HG02970 (cell line): ENCODE results near the gene AFAP1L1.
"Not testable (repeated sequence)": the region's sequence is repeated elsewhere in the genome, so short reads cannot be mapped to it uniquely, and the experiment has no call there.

Experiments
- ATAC-seq: cut with Tn5 transposase; IDR thresholded peaks from one replicate; pipeline ENCODE4 v1.9.1; 2021; ENCODE audit warnings: mild to moderate bottlenecking, moderate library complexity, moderate number of reproducible peaks; ENCODE audit not compliant: unreplicated experiment, low FRiP score

AFAP1L1 gene

DNA sequence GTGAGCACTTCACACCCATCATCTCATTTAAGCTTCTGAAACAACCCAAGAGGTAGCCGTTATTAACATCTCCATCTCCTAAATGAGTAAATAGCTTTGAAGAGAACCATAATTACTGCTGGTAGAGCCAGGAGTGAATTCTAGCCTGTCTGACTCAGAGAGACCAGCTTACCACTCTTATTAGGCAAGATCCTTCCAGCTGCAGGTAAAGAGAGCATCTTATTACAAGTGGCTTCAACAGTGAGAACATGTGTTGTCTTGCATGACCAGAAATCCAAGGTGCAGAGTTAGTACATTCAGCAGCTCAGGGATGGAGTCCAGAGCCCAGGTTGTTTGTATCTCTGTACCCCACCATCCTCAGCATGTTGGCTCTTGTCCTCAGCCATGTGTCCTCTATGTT, 10.9 kb upstream of the AFAP1L1 start:
- ATAC-seq: no peak

DNA sequence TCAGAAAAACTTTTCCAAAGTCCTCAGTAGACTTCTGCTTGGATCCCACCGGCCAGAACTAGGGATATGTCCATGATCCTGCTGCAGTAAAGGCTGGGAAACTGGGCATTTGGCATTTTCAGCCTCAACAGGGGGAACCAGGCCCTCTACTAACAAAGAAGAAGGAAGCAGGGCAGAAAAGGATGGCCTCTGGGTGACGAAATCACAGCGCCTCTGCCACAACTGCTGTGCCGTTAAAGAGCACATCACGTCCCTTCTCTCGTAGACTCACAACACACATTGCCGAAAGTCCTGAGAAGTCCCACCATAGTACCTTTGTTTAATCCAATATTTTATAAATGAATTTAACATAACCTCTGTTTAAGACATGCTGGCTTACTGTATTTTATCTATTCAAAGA, 10.4 kb upstream of the AFAP1L1 start:
- no peak for ATAC-seq

DNA sequence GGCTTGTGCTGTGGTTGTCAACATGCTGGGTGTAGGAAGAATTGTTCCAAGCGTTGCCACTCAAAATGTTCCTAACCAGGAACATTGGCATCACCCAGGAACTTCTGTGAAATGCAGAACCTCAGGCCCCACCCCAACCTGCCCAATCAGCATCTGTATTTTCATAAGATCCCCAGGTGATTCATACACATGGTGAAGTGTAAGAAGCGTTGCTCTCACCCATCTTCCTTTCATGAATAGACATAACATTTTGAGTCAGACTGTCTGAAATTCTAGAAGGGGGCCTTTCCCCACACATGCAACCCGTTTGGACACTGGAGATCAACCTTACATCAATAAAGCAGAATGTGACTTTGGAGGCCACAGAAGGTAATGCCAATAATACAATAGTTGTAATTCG, 9.3 kb upstream of the AFAP1L1 start:
- ATAC-seq: no peak

DNA sequence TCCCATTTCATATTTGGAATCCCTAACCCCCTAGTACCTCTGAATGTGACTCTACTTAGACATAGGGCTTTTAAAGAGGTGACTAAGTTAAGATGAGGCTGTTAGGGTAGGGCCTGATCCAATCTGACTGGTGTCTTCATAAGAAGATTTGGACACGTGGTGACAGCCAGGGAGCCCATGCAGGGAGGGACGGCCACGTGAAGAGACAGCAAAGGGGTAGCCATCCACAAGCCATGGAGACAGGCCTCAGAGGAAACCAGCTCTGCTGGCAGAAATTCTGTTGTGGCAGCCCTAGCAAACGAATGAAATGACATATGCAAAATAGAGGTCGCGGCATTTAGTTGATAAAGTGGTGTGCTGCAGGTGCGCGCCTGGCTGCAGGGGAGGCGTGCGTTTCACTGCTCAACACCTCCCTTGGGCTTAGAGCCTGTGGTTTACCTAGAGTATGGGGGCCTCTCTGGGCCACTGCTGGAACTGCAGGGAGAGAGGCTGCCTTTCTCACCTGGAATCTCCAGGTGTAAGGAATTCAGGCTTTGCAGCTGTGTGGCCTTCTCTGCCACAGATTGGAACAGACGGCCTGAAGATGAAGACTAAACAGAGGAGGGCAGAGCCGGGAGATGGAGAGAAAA, 7.1 kb upstream of the AFAP1L1 start:
- no peak for ATAC-seq

DNA sequence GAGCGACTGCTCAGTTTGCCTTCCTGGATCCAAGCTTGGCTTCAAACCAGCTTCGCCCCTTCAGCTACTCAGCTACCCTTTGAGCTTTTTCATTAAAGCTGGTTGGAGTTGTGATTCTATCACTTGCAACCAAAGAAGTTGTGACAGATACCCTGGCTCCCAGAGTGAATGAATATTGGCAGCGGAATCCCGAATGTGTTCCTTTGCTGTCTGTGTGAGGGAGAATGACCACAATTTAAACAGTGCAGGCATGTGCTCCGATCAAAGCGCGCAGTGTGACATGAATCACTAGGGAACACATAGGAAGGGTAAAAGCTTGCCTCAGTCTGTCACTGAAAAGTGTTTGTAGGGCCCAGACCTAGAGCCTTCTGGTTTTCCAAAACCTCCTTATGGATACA, 6.6 kb upstream of the AFAP1L1 start:
- ATAC-seq: no peak

DNA sequence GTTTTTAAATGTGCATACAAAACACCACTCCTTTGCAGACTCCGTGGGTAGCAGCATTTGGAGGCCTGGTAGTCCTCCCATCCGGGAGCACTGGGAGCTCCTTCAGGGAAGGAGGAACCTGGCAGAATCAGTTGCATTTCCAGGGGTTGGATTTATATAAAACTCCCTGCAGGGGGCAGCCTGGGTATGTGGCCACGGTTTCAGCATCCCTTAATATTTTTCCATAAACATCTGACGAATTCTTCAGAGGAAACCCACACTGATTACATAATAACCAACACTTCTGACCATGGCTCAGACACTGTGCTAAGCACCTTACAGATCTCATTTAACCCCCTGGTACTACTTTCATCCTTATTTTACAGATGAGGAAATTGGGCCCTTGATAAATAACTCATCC, 6.1 kb upstream of the AFAP1L1 start:
- no peak for ATAC-seq

DNA sequence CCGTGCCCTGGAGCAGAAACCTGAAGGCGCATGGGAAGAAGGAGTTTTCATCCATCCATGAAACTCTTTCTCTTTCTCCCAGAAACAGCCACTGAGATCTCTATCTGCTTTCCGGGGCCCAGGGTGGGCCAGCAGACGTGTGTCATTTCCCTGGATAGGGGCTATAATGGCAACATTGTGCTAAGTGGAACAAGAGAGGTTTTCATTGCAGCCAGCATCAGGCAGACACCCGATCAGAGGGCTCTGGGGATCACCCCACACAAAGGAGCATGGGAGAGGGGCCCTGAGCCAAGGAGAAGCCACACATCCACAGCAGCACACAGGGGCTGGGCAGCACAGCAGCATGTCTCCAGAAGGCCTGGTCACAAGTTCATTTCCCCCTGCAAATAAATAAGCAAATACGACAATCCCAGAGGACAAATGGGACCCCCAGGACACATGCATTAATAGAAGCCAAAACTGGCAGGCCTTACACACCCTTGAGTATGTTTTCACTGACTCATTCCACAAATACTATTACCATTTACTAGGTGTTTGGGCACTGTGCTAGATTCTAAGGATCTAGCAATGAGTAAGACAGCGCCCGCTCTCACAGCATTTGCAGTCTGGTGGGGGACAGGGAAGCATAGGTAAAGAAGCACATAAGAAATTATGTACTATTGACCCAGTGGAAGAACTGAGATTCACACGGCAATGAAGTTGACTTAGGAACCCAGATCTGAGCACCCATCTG, 4.3 kb upstream of the AFAP1L1 start:
- ATAC-seq: no peak

DNA sequence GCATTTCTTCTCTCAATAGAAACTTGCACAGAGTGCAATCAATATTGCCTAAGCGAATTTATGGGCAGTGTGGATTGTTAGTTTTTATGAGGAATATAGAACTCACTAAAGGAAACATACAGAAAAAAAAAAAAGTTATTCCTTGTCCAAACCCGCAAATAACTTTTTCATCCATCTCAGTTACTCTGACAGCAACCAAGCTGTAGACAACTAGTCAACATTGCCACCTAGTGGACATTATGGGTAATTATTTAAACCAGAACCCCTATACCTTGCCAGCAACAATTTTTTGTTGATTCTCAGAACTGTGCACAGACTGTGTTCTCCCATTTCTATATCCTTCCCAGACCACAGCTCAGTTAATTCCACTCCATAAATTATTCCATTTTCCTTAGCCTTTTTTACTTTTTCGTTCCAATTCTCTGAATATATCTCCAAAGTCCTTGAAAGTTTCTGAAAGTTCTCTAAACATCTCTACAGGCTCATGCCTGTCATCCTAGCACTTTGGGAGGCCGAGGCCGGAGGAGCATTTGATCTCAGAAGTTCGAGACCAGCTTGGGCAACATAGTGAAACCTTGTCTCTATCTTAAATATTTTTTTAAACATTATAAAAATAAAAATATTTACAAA, 2.6 kb upstream of the AFAP1L1 start:
- no peak for ATAC-seq

DNA sequence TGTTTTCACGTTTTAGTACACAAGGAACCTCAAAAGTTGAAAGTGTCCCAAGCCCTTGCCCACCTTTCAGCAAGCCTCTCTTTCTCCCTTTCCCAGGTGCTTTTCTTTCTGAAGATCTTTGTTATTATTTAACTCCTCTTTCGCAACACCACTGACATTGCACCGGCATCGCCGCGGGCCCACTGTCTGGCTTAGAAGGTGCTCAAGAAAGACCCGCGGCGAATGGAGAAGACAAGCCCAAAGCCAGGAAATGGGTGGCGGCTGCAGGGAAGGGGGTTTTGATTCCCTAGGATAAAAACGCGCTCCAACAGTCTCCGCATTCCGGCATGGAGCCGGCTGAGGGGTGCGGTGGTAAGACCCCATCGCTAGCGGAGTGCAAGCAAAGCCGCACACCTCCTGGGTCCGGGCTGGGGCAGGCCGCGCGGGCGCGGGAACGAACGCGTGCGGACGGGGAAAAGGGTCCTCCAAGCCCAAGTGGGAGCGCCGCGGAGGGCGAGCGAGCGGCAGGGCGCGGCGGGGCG, 404 bp upstream of the AFAP1L1 start:
- ATAC-seq: no peak

DNA sequence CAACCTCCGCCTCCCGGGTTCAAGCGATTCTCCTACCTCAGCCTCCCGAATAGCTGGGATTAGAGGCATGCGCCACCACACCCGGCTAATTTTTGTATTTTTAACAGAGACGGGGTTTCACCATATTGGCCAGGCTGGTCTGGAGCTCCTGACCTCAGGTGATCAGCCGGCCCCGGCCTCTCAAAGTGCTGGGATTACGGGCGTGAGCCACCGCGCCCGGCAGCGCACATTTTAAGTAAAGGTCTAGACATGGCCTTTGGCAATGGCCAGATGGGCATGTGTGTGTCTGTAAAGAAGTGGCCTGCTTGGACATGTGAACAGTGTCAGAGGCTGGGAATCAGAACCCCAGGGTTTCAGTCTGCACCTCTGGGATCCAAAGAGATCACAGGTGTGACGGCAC, 1.1 kb downstream of the AFAP1L1 start:
- not testable (repeated sequence) for ATAC-seq

DNA sequence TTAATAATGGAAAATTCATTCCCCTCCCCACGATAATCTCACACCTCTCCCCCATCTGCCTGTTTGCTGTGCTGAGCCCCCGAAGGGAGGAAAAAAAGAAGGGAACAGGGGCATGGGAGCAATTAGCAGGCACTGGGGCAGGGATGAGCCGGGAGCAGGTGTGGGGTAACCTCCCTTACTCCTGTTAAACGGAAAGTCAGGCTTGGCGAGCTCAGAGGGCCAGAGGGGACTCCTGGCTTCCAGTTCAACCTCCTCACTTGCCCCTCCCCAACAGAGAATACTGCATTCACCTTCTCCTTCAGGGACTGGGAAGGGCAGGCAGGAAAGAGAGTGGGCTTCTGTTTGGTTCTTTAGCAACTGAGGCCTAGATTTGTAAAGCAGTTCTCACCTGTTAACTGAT, 1.6 kb downstream of the AFAP1L1 start:
- no peak for ATAC-seq

DNA sequence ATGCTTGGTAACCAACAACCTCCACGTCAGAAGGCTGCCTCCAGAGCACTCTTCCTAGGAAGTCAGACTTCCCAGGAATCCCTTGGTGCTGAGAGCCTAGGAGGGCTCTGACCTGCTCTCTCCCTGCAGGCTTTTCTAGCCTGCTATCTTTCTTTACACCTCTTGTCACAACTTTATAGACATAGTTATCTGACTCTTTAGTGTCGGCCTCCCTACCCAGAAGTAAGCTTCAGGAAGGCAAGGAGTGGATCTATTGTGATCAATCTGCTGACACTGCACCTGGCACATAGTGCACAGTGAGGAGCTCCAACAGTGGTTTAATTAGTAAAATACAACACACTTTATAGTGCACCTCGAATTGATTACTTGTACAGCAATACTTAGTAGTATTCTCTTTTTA, 2.3 kb downstream of the AFAP1L1 start:
- no peak for ATAC-seq

DNA sequence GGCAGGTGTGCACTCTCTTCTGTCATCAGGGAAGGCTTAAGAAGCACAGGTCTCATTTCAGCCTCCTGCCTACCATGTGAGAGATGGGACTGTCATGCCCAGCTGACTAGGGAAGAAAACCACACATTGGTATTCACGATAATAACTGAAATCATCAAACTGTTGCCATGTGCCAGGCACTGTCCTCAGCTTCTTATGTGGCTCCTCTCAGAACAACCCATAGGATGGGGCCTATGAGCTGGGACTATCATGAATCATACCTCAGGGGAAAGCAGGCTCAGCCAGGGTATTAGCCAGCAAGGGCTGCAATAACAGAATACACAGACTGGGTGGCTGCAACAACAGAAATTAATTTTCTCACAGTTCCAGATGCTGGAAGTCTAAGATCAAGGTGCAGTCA, 3.3 kb downstream of the AFAP1L1 start:
- no peak for ATAC-seq

DNA sequence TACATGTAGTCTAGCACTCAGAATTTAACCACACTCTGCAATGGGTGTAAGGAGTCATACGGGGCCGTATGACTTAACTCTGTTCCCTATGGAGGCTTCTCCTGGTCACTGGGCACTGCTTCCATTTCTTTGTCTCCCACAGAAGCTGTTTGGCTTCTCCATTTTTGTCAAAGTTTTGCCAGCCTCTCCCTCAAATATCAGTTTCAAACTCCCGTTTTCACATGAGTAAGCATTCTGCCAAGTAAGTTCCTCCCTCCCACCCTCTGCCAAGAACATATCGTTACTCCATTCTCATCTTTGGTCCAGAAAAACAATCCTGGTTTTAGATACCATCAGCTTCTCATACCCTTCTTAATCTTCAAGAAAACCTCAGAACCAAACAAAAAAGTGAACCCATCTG, 6.1 kb downstream of the AFAP1L1 start:
- ATAC-seq: no peak

DNA sequence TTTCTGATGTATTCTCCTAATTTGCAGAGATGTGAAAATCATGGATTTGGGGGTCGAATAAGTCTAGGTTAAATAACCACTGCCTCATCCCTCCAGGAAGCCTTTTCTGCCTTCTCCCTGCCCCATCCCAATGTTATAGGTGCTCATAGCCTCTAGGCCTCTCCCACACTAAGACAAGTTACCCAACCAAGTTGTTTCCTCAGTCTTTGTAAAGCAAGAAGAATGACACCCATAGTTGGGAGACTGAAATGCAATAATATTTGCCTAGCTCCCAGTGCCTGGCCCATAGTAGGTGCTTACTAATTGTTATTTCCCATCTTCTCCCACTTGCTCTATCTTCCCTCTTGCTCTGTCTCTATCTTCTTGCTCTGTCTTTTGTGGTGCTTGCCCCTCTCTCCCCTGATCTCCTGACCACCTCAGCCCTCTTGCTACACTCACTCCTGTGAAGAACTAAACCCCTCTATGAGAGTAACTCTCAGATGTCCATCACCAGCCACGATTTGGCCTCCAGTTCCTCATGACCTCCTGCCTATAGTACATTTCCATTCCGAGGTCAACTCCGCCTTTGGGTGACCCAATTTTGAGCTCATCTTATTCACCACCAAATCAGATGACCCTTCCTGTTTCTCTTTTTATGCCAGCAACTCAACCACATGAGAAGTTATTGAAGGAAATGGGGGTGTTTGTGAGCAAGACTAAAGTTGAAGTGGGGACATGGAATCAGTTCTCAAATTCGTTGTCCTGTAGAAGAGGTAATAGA, 7.0 kb downstream of the AFAP1L1 start:
- no peak for ATAC-seq

DNA sequence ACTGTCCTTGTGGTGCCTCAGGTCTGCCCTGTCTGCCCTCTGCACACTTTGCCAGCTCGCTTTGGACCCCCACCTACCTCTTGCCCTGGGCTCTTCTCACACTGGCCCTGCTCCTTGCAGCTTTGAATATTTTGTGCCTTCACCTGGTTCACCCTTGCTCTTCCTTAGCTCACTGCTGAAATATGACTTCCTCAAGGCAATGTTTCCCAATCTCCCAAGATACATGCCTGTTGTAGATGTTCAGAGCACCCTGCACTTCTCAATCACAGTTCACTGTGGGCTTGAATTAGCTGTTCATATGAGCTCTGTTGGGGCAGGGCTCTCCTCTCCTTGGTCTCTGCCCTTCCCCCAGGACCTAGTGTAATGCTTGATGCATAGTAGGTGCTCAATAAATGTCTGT, 8.0 kb downstream of the AFAP1L1 start:
- ATAC-seq: no peak

DNA sequence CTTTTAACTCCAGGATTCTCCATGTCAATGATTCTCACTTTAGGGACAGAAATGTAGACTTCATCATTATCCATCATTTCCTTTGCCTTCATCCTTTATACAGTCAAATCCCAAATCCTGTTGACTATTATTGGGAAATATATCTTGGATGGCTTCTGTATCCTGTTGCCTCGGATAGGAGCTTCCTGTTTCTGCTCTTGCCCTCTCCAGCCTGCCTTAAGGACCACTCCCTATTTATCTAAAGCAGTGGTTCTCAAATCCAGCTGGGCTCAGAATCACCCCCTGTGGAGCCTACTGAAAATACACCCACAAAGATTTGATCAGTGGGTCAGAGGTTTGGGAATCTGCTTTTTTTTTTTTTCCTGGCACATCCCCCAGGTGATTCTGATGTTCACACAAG, 8.5 kb downstream of the AFAP1L1 start:
- no peak for ATAC-seq

DNA sequence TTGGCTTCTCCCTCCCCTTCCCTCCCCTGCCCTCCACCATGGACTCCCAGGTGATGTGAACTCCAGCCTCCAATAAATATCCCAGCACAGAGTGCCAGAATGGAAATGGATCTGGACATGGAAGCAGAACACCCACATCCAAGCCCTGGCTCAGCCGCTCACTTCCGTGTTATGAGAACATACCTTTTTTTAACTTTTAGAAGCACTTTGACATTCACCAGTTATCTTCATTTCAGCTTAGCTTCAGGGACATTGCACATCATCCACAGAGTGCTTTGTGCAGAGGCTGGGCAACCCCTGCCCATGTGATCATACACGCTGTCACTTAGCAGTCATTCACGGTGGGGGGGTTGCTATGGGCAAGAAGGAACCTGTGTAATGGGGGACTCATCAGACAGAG, 9.1 kb downstream of the AFAP1L1 start:
- no peak for ATAC-seq

DNA sequence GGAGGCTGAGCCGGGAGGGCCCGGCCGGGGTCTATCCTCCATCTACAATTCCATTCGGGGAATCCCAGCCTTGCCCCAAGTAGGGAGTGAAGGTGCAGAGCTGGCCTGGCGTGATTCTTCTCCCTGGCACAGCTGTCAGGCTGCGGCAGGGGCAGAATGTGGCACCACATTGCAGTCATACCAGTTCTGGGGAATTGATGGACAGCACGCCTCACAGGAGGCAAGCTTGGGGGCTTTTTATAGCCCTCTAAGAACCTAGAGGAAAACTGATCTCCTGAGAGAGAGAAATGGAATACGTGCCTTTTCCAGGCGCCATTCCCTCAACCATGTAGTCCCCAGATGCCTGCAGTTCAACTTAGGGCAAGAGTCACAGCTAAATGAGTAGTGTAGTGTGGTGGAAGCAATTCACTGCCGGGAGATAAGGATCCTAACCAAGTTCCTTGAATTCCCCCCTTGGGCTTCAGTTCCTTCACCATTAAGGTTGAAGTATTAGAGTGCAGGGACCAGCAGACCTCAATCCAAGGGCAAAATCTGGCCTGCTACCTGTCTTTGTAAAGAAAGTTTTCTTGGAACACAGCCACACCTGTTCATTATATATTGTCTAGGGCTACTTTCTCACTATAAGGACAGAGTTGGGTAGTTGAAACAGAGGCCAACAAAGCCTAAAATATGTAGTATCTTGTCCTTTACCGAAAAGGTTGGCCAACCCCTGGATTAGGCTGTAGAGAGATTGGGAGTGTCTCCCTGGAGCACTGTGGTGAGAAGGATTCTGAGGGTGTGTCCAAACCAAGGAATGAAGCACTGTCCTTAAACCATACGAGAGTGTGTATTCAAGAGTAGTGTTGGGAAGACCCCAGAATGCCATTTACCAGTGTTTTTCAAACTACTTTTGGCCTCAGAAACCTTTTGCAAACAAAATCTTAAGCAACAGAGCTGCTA, 10.6 kb downstream of the AFAP1L1 start:
- ATAC-seq: no peak

DNA sequence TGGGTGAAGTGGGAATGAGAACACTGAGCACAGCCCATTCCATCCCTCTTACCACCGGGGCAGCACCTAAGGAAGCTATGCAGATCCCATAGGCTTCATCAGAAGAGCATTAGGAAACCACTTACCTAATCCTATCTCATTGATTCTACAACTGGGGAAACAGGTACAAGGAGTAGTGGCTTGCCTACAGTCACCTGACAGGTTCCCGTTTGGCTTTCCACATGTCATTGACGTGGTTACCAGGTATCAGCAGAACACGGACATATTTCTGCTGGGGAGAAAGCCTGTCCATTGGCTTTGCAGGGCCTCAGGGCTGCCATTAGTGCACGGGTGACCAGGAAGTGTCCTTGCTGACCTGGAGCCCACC, 11.3 kb downstream of the AFAP1L1 start:
- no peak for ATAC-seq
